Pons (tissue), 1 donor: ENCODE results near the gene HELZ.

Experiments used
- DNase-seq: peaks from one replicate; pipeline ENCODE4 v3.0.0-alpha.2; 2016; ENCODE audit warnings: low spot score

HELZ gene

GRCh38 chr17:67186782-67187181 lies 58.2 kb downstream of the HELZ start:
- no peak for DNase-seq

GRCh38 chr17:67183531-67183930 lies 61.5 kb downstream of the HELZ start:
- DNase-seq = no peak

- no peak for DNase-seq
Measured at GRCh38 chr17:67181825-67182224, 63.2 kb downstream of the HELZ start.

- DNase-seq = no peak
Measured at GRCh38 chr17:67180275-67180674, 64.7 kb downstream of the HELZ start.

GRCh38 chr17:67178555-67178954 lies 66.4 kb downstream of the HELZ start:
- no peak for DNase-seq

GRCh38 chr17:67177732-67178131 lies 67.3 kb downstream of the HELZ start:
- DNase-seq = no peak

- no peak for DNase-seq
Measured at GRCh38 chr17:67174190-67174589, 70.8 kb downstream of the HELZ start.

- no peak for DNase-seq
Measured at GRCh38 chr17:67171560-67171959, 73.4 kb downstream of the HELZ start.

- no peak for DNase-seq
Measured at GRCh38 chr17:67168496-67168895, 76.5 kb downstream of the HELZ start.

- DNase-seq = no peak
Measured at GRCh38 chr17:67165201-67165600, 79.8 kb downstream of the HELZ start.

- peak; percentile 35 for DNase-seq
Measured at GRCh38 chr17:67164302-67164701, 80.7 kb downstream of the HELZ start.

GRCh38 chr17:67162771-67163170 lies 82.2 kb downstream of the HELZ start:
- DNase-seq = no peak

- no peak for DNase-seq
Measured at GRCh38 chr17:67161573-67161972, 83.4 kb downstream of the HELZ start.

- no peak for DNase-seq
Measured at GRCh38 chr17:67160791-67161190, 84.2 kb downstream of the HELZ start.

GRCh38 chr17:67157732-67158639 lies 87.0 kb downstream of the HELZ start:
- DNase-seq = peak; percentile 72

- DNase-seq = no peak
Measured at GRCh38 chr17:67156269-67157199, 88.5 kb downstream of the HELZ start.

GRCh38 chr17:67152824-67153223 lies 92.2 kb downstream of the HELZ start:
- no peak for DNase-seq

- DNase-seq = no peak
Measured at GRCh38 chr17:67151717-67152116, 93.3 kb downstream of the HELZ start.

GRCh38 chr17:67150826-67151225 lies 94.2 kb downstream of the HELZ start:
- DNase-seq = no peak

GRCh38 chr17:67148352-67148751 lies 96.6 kb downstream of the HELZ start:
- no peak for DNase-seq

GRCh38 chr17:67145183-67145805 lies 99.7 kb downstream of the HELZ start:
- DNase-seq = no peak

- DNase-seq = no peak
Measured at GRCh38 chr17:67143318-67143717, 101.7 kb downstream of the HELZ start.
